SK-N-SH treated with all-trans-retinoic acid at 6 μM for 48 hours (cell line): Measurements from ENCODE around the gene XPOT.

Experiments used
- ATAC-seq: fragments of 200-7000 bp; cut with Tn5 transposase; 3 replicates; pipeline ENCODE4 v1.9.1; 2020; ENCODE audit warnings: mild to moderate bottlenecking, moderate library complexity
- BACH2 ChIP-seq: fragments of 250-450 bp; sonication (Bioruptor Pico); IDR thresholded peaks from 2 replicates; pipeline ENCODE4 v1.9.0; 2021; ENCODE audit warnings: mild to moderate bottlenecking, borderline replicate concordance
- CSDC2 ChIP-seq: fragments of 250-450 bp; sonication (Bioruptor Pico); IDR thresholded peaks from 2 replicates; pipeline ENCODE4 v1.5.0; 2020; ENCODE audit warnings: mild to moderate bottlenecking, moderate library complexity
- ESRRG ChIP-seq: fragments of 250-450 bp; sonication (Bioruptor Pico); IDR thresholded peaks from 2 replicates; pipeline ENCODE4 v1.6.1; 2021; ENCODE audit warnings: mild to moderate bottlenecking
- GLIS3 ChIP-seq: fragments of 250-450 bp; sonication (Bioruptor Pico); IDR thresholded peaks from 2 replicates; pipeline ENCODE4 v1.5.0; 2020; ENCODE audit warnings: mild to moderate bottlenecking, moderate library complexity
- ISL1 ChIP-seq: fragments of 250-450 bp; sonication (Bioruptor Pico); IDR thresholded peaks from 2 replicates; pipeline ENCODE4 v2.1.2; 2022; ENCODE audit warnings: mild to moderate bottlenecking, moderate library complexity
- OSR1 ChIP-seq: fragments of 250-450 bp; sonication (Bioruptor Pico); IDR thresholded peaks from 2 replicates; pipeline ENCODE4 v1.8.0; 2022; ENCODE audit warnings: moderate library complexity, mild to moderate bottlenecking, inconsistent platforms
- RARB ChIP-seq: fragments of 250-450 bp; sonication (Bioruptor Pico); IDR thresholded peaks from 2 replicates; pipeline ENCODE4 v1.8.0; 2021; ENCODE audit warnings: mild to moderate bottlenecking, moderate library complexity
- SNAI2 ChIP-seq: fragments of 250-450 bp; sonication (Bioruptor Pico); IDR thresholded peaks from 2 replicates; pipeline ENCODE4 v1.5.0; 2020; ENCODE audit warnings: mild to moderate bottlenecking, moderate library complexity
- TCF4 ChIP-seq: fragments of 250-450 bp; sonication (Bioruptor Pico); IDR thresholded peaks from 2 replicates; pipeline ENCODE4 v1.8.0; 2021; ENCODE audit warnings: mild to moderate bottlenecking, moderate library complexity, borderline replicate concordance
- TOX ChIP-seq: fragments of 250-450 bp; sonication (Bioruptor Pico); IDR thresholded peaks from 2 replicates; pipeline ENCODE4 v1.8.0; 2021; ENCODE audit warnings: mild to moderate bottlenecking, moderate library complexity, borderline replicate concordance
- ZC3H10 ChIP-seq: fragments of 250-450 bp; sonication (Bioruptor Pico); IDR thresholded peaks from 2 replicates; pipeline ENCODE4 v1.5.1; 2021; ENCODE audit warnings: mild to moderate bottlenecking, moderate library complexity
- ZFP3 ChIP-seq: fragments of 250-450 bp; sonication (Bioruptor Pico); IDR thresholded peaks from 2 replicates; pipeline ENCODE4 v1.5.0; 2020; ENCODE audit warnings: mild to moderate bottlenecking, moderate library complexity
- ZFP30 ChIP-seq: fragments of 450-650 bp; formaldehyde crosslinking; IDR thresholded peaks from 2 replicates; pipeline ENCODE4 v1.5.0; 2022; ENCODE audit warnings: mild to moderate bottlenecking, moderate library complexity
- ZNF565 ChIP-seq: fragments of 450-650 bp; formaldehyde crosslinking; conservative IDR thresholded peaks from 2 replicates; pipeline ENCODE4 v1.5.0; 2020; ENCODE audit warnings: low read depth, mild to moderate bottlenecking, moderate library complexity
- ZNF70 ChIP-seq: fragments of 450-650 bp; formaldehyde crosslinking; IDR thresholded peaks from 2 replicates; pipeline ENCODE4 v1.5.0; 2020; ENCODE audit warnings: mild to moderate bottlenecking, moderate library complexity
- ZNF8 ChIP-seq: fragments of 450-650 bp; formaldehyde crosslinking; IDR thresholded peaks from 2 replicates; pipeline ENCODE4 v1.5.0; 2020; ENCODE audit warnings: mild to moderate bottlenecking, moderate library complexity
- TF ChIP-seq, protein P1 (sequence below): fragments of 250-450 bp; sonication (Bioruptor Pico); IDR thresholded peaks from 2 replicates; pipeline ENCODE4 v1.5.1; 2021; ENCODE audit warnings: mild to moderate bottlenecking, moderate library complexity
- TF ChIP-seq, protein P2 (sequence below): fragments of 250-450 bp; sonication (Bioruptor Pico); IDR thresholded peaks from 2 replicates; pipeline ENCODE4 v1.5.0; 2020; ENCODE audit warnings: mild to moderate bottlenecking, moderate library complexity
- TF ChIP-seq, protein P3 (sequence below): fragments of 250-450 bp; sonication (Bioruptor Pico); IDR thresholded peaks from 2 replicates; pipeline ENCODE4 v1.5.1; 2020; ENCODE audit warnings: low read depth, mild to moderate bottlenecking, moderate library complexity
- TF ChIP-seq, protein P4 (sequence below): fragments of 250-450 bp; sonication (Bioruptor Pico); IDR thresholded peaks from 2 replicates; pipeline ENCODE4 v1.8.0; 2021; ENCODE audit warnings: low read depth, mild to moderate bottlenecking, moderate library complexity, borderline replicate concordance

XPOT gene

DNA sequence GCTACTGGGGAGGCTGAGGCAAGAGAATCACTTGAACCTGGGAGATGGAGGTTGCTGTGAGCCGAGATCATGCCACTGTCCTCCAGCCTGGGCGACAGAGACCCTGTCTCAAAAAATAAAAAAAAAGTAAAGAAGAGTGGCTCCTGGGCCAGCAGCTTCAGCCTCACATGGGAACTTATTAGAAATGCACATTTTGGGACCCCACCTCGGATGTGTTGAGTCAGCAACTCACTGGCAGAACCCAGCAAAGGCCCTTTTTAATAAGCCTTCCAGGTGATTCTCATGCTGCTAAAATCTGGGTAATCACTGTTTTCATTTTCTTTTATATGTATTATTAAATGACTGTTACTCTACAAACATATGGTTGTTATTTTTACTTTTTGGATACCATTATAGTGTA is 89.3 kb downstream of the XPOT start:
- ATAC-seq, result no peak
- TF ChIP-seq ZFP30 (CRISPR knock-in tag), result no peak
- TF ChIP-seq GLIS3 (CRISPR knock-in tag), result no peak
- TF ChIP-seq, protein P1, sequence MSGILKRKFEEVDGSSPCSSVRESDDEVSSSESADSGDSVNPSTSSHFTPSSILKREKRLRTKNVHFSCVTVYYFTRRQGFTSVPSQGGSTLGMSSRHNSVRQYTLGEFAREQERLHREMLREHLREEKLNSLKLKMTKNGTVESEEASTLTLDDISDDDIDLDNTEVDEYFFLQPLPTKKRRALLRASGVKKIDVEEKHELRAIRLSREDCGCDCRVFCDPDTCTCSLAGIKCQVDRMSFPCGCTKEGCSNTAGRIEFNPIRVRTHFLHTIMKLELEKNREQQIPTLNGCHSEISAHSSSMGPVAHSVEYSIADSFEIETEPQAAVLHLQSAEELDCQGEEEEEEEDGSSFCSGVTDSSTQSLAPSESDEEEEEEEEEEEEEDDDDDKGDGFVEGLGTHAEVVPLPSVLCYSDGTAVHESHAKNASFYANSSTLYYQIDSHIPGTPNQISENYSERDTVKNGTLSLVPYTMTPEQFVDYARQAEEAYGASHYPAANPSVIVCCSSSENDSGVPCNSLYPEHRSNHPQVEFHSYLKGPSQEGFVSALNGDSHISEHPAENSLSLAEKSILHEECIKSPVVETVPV (CRISPR knock-in tag), result no peak
- TF ChIP-seq, all 23 proteins: peak for 0

DNA sequence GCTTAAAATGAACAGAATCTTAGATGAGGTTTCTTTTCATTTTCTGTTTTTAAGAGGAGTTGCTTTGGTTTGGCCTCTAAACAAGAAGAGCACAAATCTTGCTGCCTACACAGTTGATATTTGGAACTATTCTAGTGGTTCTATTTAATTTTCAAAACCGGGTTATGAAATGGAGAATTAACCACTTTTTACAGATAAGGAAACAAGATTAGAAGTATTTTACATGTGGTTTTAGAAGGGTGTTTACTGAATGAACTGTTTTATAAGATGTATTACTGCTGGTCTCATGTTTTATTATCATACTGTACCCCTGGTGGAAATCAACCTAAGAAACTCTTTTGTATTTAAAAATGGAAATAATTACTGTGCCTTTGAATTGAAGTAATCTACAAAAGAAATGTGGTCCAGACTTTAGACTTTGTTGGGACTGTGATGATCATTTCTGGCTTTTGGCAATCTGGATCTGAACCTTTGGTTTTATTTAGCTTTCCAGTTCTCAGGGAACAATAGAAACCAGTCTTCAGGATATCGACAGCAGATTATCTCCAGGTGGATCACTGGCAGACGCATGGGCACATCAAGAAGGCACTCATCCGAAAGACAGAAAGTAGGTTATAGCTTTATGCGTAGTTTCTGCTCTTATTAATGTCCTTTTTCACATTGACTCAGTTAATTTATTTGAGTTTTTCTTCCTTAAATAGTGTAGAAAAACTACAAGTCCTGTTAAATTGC is 91.0 kb downstream of the XPOT start:
- TF ChIP-seq, protein P2, sequence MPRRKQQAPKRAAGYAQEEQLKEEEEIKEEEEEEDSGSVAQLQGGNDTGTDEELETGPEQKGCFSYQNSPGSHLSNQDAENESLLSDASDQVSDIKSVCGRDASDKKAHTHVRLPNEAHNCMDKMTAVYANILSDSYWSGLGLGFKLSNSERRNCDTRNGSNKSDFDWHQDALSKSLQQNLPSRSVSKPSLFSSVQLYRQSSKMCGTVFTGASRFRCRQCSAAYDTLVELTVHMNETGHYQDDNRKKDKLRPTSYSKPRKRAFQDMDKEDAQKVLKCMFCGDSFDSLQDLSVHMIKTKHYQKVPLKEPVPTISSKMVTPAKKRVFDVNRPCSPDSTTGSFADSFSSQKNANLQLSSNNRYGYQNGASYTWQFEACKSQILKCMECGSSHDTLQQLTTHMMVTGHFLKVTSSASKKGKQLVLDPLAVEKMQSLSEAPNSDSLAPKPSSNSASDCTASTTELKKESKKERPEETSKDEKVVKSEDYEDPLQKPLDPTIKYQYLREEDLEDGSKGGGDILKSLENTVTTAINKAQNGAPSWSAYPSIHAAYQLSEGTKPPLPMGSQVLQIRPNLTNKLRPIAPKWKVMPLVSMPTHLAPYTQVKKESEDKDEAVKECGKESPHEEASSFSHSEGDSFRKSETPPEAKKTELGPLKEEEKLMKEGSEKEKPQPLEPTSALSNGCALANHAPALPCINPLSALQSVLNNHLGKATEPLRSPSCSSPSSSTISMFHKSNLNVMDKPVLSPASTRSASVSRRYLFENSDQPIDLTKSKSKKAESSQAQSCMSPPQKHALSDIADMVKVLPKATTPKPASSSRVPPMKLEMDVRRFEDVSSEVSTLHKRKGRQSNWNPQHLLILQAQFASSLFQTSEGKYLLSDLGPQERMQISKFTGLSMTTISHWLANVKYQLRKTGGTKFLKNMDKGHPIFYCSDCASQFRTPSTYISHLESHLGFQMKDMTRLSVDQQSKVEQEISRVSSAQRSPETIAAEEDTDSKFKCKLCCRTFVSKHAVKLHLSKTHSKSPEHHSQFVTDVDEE, result peak; percentile 48; the same call in 1 of the 2 replicates
- TF ChIP-seq RARB (CRISPR knock-in tag) (no peak), TCF4 (peak; percentile 59; the same call in 1 of the 2 replicates), SNAI2 (no peak)
- TF ChIP-seq, all 23 proteins: peak for 2
- ATAC-seq, result no peak

DNA sequence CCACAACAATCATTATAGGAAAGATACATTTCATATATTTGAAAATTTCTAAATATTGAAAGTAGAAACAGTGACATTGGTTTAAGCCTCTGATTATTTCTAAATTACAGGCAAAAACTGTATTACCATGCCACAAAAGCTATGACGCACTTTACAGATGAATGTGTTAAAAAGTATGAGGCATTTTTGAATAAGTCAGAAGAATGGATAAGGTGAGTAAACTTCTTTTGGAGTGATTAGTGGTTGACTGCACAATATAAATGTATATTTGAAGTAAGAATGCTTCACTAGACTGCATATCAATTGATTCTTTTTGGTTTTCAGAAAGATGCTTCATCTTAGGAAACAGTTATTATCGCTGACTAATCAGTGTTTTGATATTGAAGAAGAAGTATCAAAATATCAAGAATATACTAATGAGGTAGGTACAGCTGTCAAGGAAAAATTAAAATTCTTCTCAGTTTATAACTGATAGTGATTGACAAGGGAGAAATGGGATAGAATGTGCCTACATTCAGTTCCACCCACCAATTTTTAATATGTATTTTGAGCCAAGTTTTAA is 92.7 kb downstream of the XPOT start:
- TF ChIP-seq GLIS3 (CRISPR knock-in tag) (no peak), ZNF565 (CRISPR knock-in tag) (no peak), SNAI2 (no peak), ZNF70 (no peak), ISL1 (CRISPR knock-in tag) (no peak), ZC3H10 (CRISPR knock-in tag) (no peak), ZFP3 (CRISPR knock-in tag) (no peak), ESRRG (CRISPR knock-in tag) (no peak), ZNF8 (CRISPR knock-in tag) (no peak), RARB (CRISPR knock-in tag) (no peak), OSR1 (CRISPR knock-in tag) (no peak), TOX (CRISPR knock-in tag) (no peak), BACH2 (CRISPR knock-in tag) (no peak), CSDC2 (CRISPR knock-in tag) (no peak), TCF4 (no peak)
- TF ChIP-seq, protein P3, sequence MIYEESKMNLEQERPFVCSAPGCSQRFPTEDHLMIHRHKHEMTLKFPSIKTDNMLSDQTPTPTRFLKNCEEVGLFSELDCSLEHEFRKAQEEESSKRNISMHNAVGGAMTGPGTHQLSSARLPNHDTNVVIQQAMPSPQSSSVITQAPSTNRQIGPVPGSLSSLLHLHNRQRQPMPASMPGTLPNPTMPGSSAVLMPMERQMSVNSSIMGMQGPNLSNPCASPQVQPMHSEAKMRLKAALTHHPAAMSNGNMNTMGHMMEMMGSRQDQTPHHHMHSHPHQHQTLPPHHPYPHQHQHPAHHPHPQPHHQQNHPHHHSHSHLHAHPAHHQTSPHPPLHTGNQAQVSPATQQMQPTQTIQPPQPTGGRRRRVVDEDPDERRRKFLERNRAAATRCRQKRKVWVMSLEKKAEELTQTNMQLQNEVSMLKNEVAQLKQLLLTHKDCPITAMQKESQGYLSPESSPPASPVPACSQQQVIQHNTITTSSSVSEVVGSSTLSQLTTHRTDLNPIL (CRISPR knock-in tag), result no peak
- TF ChIP-seq, protein P4, sequence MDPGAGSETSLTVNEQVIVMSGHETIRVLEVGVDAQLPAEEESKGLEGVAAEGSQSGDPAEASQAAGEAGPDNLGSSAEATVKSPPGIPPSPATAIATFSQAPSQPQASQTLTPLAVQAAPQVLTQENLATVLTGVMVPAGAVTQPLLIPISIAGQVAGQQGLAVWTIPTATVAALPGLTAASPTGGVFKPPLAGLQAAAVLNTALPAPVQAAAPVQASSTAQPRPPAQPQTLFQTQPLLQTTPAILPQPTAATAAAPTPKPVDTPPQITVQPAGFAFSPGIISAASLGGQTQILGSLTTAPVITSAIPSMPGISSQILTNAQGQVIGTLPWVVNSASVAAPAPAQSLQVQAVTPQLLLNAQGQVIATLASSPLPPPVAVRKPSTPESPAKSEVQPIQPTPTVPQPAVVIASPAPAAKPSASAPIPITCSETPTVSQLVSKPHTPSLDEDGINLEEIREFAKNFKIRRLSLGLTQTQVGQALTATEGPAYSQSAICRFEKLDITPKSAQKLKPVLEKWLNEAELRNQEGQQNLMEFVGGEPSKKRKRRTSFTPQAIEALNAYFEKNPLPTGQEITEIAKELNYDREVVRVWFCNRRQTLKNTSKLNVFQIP (CRISPR knock-in tag), result no peak
- TF ChIP-seq, protein P2, result no peak
- no peak for ATAC-seq
